ENCODE data around the gene KNDC1.

DNA sequence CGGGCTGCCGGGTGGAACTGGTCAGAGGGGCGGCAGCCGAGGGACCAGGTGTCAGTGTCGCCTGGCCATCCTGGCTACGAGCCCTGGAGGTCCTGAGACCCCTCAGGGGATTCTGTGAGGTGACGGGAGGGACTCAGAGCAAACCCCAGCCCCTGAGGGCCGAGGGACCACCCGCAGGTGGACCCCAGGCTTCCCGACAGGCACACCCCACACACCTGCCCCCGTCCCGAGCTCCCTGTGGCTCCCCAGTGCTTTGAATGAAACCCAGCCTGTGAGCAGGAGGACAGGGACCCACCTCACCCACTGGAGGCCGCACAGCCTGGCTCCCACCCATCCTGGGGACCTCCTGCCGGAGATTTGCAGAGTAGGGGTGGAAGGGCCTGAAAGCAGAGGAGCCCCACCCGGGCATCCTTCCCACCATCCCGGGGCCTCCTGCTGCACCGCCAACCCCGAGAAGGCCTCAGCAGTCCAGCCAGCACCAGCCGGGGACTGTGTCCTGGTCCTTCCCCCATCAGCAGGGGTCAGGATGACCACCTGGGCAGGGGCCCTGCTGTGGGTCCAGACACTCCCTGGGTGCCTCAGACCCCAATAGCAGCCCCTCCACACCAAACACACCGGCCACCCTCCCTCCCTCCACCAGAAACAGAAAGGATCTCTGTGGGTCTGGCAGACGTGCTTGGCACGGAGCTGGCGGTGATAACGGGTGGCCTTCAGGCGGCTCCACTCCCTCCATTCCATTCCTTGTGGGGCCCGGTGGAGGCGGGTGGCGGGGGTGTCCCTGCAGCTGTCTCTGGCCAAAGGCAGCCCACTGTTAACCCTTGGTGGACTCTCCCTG is 91.6 kb downstream of the KNDC1 start:
- TF ChIP-seq, protein P1, sequence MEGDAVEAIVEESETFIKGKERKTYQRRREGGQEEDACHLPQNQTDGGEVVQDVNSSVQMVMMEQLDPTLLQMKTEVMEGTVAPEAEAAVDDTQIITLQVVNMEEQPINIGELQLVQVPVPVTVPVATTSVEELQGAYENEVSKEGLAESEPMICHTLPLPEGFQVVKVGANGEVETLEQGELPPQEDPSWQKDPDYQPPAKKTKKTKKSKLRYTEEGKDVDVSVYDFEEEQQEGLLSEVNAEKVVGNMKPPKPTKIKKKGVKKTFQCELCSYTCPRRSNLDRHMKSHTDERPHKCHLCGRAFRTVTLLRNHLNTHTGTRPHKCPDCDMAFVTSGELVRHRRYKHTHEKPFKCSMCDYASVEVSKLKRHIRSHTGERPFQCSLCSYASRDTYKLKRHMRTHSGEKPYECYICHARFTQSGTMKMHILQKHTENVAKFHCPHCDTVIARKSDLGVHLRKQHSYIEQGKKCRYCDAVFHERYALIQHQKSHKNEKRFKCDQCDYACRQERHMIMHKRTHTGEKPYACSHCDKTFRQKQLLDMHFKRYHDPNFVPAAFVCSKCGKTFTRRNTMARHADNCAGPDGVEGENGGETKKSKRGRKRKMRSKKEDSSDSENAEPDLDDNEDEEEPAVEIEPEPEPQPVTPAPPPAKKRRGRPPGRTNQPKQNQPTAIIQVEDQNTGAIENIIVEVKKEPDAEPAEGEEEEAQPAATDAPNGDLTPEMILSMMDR (optimal IDR thresholded peaks at IDR 0.05 in 1 of 3, IDR thresholded peaks at IDR 0.05 in 1 of 3, conservative IDR thresholded peaks at IDR 0.05 in 1 of 3; ENCODE audit: extremely low read depth in 1 of 3, insufficient read depth in 2 of 3, low read length in 3 of 3), result no peak
- TF ChIP-seq EZH2 (IDR thresholded peaks at IDR 0.05; ENCODE audit: low read length), result no peak
